HG03439 (cell line): Measurements from ENCODE around the gene PXN.

Experiments used
- ATAC-seq: cut with Tn5 transposase; IDR thresholded peaks from one replicate; pipeline ENCODE4 v1.9.1; 2021; ENCODE audit warnings: mild to moderate bottlenecking, moderate library complexity; ENCODE audit not compliant: unreplicated experiment

Gene PXN

DNA sequence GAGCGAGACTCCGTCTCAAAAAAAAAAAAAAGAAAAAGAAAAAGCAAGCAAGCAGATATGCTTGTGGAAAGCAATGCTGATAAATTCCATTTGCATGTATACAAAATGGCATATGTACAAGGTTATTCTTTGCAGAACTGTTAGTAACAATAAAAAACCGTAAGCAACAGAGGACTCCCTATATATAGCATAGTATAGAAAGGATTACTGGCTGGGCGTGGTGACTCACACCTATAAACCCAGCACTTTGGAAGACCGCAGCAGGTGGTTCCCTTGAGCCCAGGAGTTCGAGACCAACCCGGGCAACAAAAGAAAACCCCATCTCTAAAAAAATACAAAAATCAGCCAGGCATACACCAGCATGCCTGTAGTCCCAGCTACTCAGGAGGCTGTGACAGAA is 84.6 kb downstream of the PXN start:
- ATAC-seq, result no peak

DNA sequence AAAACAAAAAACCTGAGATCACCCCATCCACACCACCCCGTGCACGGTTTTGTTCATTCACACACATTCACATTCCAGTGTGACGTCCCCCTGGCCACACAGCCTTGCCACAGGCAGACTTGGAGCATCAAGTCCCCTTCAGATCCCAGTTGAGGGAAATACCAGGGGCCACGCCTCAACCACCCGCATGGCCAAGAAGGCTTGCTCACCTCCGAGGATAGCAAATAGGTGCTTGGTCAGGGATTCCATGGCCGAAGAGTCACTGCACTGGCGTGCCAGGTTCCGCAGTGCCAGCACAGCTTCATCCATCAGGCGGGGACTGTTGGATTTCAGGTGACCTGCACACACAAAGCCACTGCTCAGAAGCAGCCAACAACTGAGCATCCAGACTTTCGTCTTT is 90.0 kb downstream of the PXN start:
- ATAC-seq, result no peak

DNA sequence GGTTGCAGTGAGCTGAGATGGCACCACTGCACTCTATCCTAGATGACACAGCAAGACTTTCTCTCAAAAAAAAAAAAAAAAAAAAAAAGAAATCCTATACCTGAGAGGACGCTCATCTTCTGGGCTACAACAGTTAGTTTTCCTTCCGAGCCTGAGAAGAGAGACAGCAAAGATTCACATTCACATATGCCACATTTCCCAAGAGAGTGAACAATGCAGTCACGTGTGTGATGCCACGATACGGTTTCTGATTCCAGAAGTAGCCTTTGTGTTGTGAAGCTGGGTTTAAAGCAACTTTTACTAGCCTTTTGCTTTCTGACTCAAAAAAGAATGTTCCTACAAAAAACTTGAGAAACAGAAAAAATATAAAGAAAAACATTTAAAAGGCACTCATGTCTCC is 90.5 kb downstream of the PXN start:
- ATAC-seq, result no peak

DNA sequence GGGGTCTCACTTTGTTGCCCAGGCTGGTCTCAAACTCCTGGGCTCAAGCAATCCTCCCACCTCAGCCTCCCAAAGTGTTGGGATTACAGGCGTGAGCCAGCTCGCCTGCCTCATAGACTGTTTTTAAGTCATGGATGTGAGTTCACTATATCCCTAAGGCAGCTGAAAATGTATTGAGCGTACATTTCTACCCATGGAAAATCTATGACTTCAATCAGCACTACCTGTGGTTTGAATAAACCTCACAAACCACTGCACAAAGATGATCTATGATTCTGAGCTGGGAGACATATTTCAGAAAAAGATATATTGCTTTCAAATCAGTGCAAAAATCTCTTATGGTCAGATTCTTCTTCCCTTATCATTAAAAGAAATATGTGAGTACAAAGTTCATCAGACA is 93.5 kb downstream of the PXN start:
- no peak for ATAC-seq

DNA sequence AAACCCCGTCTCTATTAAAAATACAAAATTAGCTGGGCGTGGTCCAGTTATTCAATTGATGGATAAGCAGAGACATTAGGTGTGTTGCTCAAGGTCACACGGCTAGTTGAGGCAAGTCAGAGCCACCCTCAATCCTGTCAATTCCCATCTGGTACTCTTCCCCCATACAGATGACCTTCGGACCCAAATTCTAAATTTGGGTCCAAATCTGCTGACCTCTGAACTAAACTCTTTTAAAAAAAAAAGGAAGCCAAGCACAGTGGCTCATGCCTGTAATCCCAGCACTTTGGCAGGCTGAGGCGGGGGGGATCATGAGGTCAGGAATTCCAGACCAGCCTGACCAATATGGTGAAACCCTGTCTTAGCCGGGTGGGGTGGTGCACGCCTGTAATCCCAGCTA is 94.9 kb downstream of the PXN start:
- ATAC-seq, result no peak

DNA sequence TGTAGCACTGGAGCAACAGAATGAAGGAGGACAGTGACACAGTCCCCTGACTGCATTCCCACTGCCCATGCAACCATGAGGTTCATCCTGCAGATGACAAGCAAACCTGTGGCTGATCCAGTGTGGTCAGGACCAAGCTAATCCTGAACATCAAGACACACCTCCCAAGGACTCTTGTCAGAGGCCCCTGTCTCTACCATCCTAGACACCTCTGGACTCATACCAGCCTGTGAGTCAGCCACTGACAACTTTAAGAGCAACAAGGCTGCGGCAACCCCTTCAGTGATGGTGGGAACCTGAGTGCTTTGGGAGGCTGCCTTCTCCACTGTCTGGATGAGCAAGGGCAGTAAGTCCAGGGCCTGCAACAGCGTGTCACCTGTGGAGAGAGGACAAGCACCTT is 95.6 kb downstream of the PXN start:
- ATAC-seq, result no peak

DNA sequence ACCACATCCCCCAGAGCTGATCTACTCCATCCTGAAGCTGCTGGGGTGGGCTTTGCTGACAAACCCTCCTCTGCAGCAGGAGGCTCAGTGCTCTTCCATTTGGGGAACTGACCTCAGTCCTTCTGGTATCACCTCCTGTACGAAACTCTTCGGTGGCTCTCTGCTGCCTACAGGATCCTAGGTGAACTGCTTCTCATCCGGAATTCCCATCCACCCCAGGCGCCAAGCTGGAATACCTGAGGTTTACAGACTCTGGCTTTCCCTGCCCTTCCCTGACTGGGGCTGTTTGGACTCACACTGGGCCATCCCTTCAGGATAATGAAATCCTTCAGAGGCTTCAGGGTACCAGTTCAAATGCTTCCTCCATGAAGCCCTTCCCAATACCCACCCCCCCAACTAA is 97.2 kb downstream of the PXN start:
- ATAC-seq, result no peak

DNA sequence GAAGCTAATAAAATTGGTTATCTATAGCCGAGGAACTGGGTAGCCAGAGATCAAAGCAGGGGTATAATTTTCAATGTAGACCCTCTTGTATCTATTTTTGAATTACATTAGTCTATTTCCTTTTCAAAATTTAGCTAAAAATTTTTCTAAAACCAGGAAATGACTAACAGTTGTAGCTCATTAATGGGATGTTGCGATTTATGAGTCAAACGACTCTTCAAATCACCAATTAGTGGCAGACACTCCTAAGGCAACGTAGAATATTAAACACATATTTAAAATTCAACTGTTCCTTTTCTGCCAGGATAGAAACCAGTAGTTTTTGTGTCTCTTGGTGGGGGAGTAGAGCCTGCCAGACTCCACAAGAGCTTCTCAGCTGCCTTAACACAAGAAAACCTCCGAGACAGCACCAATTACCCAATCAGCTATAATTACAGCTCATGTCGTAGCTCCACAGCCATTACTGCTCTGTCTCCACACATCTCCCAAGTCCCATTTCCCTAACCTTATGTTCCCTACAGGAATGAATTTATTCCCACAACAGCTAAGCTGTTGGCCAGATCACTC is 97.9 kb downstream of the PXN start:
- ATAC-seq, result no peak

DNA sequence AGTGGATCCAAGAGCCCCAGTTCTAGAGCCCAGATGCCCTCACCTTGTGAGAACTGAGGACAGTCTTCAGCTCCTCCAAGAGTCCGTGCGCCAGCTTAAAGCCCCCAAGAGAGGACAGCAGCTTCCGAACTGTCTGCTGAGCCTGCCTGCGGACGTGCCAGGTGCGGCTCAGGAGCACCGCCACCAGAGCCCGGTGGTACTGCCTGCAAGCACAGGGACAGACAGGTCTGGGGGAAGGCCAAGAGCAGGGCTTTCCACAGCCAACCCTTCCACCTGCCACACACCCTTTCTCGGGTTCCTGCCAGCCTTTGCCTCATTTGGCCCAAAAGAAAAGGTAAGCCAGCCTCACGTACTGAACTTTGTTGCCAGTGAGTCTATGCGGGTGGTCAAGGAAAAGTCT is 101.2 kb downstream of the PXN start:
- ATAC-seq, result no peak

DNA sequence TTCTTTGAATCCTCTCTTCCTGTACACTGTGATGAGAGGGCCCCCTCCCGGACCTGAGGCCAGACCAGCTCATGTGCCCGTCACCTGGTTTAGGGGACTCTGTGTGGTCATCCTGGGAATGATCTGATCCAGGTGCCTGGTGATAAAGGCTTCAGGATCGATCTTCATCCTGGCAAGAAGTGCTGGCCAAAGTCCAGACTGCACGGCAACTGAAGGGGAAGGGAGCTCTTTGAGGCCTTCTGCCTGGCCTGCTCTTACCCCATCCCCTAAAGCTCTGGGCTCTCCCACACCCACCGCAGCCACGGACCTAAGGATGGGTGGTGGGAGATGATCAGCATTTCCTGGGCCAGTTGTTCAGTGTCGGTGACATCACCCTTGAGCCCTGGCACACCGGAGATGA is 102.8 kb downstream of the PXN start:
- ATAC-seq, result no peak

DNA sequence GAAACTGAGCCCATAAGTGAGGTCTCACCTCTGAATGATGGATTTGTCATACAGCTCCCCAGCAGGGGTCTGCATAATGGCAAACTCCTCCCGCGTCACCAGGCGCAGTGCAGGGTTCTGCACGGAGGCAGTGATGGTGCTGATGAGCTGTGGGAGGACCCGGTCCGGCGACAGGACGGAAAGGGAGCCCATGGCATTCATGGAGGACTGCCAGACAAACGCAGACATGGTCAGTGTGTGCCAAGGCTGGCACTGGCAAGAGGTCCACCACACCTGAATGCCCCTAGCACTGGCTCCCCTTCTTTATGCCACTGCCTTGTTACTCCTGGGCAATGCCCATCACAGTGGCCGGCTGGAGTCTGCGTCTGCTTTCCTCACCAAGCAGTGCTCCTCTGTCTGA is 103.7 kb downstream of the PXN start:
- no peak for ATAC-seq
